ENCODE results near the gene NECTIN1.

The NECTIN1 gene

DNA sequence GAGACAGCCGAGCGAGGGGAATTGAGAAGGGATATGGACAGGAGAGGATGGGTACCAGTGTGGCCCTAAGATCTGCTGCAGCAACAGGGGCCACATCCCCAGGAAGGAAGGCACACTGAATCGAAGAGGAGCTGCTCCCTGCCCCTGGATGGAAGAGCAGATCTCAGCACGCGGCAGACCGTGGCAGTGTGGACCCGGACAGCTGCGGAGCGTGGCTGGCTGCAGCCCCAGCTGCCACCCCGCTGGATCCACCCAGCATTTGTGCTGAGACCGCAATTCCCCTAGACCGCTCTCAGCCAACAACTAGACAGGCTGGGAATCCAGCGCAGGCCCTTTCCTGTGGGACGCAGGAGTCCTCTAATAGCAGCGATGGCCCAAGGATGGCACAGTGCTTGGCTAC, 94.7 kb downstream of the NECTIN1 start:
- H3K27ac ChIP-seq (ENCODE audit: insufficient read depth, low read length, poor library complexity, severe bottlenecking) = no peak overlapping the region
- DNase-seq = no peak
- no peaks in the 10 kb centered on the region for H3K27me3 ChIP-seq (replicated peaks; ENCODE audit: control insufficient read depth, insufficient read depth, low read length, poor library complexity, severe bottlenecking)
- H3K36me3 ChIP-seq (ENCODE audit: control insufficient read depth, insufficient read depth, low read length) = no peaks in the 10 kb centered on the region
- H3K9me3 ChIP-seq (ENCODE audit: control insufficient read depth, low read length) = no peaks in the 10 kb centered on the region
- no peaks in the 10 kb centered on the region for H3K4me1 ChIP-seq (ENCODE audit: control insufficient read depth, insufficient read depth, low read length, poor library complexity, severe bottlenecking)
- H3K4me3 ChIP-seq (ENCODE audit: insufficient read depth, low read depth, low read length, poor library complexity, severe bottlenecking) = no peak overlapping the region

DNA sequence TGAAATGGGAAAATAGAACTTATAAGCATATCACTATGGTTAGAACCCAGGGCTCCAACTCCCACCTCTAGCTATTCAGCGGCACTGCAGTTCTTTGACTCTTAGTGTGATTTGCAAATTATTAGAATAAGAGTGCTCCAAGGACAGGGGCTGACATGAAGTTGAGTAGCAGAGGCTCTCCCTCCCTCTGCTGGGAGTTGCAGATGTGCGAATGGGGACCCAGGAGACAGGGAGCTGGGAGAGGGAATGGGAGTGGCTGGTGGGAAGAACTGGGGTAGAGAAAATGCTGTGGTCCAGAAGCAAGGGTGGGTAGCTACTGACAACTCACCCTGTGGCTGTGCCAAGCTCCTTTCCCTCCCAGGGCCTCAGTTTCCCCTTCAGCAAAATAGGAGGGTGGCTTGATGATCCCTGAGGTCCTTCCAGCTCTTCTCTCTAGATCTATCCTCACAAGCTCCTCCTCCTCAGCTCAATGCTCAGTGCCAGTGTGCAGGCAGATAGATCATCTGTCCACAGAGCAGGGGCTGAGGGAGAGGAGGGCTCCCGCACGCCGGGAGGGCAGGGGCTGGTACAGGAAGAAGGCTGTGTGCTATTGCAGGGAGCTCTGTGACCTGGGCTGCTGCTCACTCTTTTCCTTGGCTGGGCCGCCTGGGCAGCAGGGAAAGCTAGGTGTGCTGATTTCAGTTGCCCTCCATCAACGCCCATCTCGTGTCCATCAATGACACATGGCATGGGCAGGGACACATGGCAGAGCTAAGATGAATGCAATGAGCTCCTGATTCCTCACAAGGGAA, 99.0 kb downstream of the NECTIN1 start:
- Histone ChIP-seq H3K9me3 (ENCODE audit: control insufficient read depth, low read length) (no peaks in the 10 kb centered on the region), H3K36me3 (ENCODE audit: control insufficient read depth, insufficient read depth, low read length) (no peaks in the 10 kb centered on the region), H3K4me1 (ENCODE audit: control insufficient read depth, insufficient read depth, low read length, poor library complexity, severe bottlenecking) (no peaks in the 10 kb centered on the region), H3K4me3 (ENCODE audit: insufficient read depth, low read depth, low read length, poor library complexity, severe bottlenecking) (no peak overlapping the region), H3K27me3 (replicated peaks; ENCODE audit: control insufficient read depth, insufficient read depth, low read length, poor library complexity, severe bottlenecking) (no peaks in the 10 kb centered on the region), H3K27ac (ENCODE audit: insufficient read depth, low read length, poor library complexity, severe bottlenecking) (no peak overlapping the region)
- no peak for DNase-seq

DNA sequence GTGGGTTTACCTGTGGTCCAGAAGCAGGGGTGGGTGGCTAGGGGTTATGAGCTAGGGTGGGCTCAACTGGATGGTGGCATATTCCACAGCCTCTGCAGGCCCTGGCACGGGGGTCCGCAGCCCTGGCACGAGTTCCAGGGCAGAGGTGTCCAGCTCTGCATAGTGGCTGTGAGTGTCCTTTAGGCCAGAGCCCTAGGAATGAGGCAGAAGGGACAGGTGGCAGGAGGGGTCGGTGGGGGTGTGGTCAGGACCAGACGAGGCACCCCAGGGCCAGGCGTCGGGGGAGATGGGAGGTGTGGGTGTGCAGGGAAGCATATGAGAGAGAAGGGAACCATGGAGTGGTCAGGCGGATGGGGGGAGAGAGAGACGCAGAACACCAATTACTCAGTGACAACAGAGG, 99.9 kb downstream of the NECTIN1 start:
- Histone ChIP-seq H3K4me1 (ENCODE audit: control insufficient read depth, insufficient read depth, low read length, poor library complexity, severe bottlenecking) (no peaks in the 10 kb centered on the region), H3K27ac (ENCODE audit: insufficient read depth, low read length, poor library complexity, severe bottlenecking) (no peak overlapping the region), H3K9me3 (ENCODE audit: control insufficient read depth, low read length) (no peaks in the 10 kb centered on the region), H3K27me3 (replicated peaks; ENCODE audit: control insufficient read depth, insufficient read depth, low read length, poor library complexity, severe bottlenecking) (no peaks in the 10 kb centered on the region), H3K4me3 (ENCODE audit: insufficient read depth, low read depth, low read length, poor library complexity, severe bottlenecking) (no peak overlapping the region), H3K36me3 (ENCODE audit: control insufficient read depth, insufficient read depth, low read length) (no peaks in the 10 kb centered on the region)
- DNase-seq = no peak

DNA sequence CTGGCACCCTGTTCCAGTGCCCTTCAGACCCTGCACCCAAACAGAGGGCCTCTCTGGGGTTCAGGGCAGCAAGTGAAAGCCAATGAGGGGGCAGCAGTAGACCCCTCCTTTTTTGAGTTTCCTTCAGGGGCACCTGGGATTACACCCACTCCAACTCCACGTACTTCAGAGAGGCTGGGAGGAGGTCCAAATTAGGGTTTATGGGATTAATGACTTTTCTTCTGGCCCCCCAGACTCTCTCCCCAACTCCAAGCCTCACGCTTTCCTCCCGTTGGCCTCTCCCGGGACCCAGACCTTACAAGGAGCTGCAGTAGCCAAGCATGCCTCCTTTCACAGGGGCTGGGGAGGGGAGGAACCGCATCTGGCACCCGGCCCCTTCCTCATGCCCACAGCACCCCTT, 101.7 kb downstream of the NECTIN1 start:
- no peaks in the 10 kb centered on the region for H3K4me1 ChIP-seq (ENCODE audit: control insufficient read depth, insufficient read depth, low read length, poor library complexity, severe bottlenecking)
- no peak overlapping the region for H3K27ac ChIP-seq (ENCODE audit: insufficient read depth, low read length, poor library complexity, severe bottlenecking)
- no peak for DNase-seq
- H3K27me3 ChIP-seq (replicated peaks; ENCODE audit: control insufficient read depth, insufficient read depth, low read length, poor library complexity, severe bottlenecking) = no peaks in the 10 kb centered on the region
- H3K4me3 ChIP-seq (ENCODE audit: insufficient read depth, low read depth, low read length, poor library complexity, severe bottlenecking) = no peak overlapping the region
- no peaks in the 10 kb centered on the region for H3K9me3 ChIP-seq (ENCODE audit: control insufficient read depth, low read length)
- H3K36me3 ChIP-seq (ENCODE audit: control insufficient read depth, insufficient read depth, low read length) = no peaks in the 10 kb centered on the region

DNA sequence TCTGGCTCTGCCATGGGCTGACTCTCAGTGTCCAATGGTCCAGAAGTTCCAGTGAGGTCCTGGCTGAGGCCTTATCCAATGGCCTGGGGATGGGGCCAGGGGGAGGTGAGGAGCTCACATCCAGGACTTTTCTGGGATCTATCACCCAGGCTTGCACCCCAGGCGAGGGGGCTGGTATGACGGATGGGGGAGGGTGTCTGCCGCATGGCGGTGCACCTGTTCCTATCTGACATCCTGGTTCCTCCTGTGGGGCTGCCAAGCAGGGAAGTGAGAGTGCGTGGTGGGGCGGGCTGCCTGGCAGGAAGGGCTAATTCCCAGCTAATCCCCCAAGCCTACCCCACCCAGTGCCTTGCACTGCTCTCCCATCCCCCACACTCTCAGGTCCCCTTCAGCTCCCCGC, 102.1 kb downstream of the NECTIN1 start:
- Histone ChIP-seq H3K4me1 (ENCODE audit: control insufficient read depth, insufficient read depth, low read length, poor library complexity, severe bottlenecking) (no peaks in the 10 kb centered on the region), H3K27ac (ENCODE audit: insufficient read depth, low read length, poor library complexity, severe bottlenecking) (no peak overlapping the region), H3K27me3 (replicated peaks; ENCODE audit: control insufficient read depth, insufficient read depth, low read length, poor library complexity, severe bottlenecking) (no peaks in the 10 kb centered on the region)

DNA sequence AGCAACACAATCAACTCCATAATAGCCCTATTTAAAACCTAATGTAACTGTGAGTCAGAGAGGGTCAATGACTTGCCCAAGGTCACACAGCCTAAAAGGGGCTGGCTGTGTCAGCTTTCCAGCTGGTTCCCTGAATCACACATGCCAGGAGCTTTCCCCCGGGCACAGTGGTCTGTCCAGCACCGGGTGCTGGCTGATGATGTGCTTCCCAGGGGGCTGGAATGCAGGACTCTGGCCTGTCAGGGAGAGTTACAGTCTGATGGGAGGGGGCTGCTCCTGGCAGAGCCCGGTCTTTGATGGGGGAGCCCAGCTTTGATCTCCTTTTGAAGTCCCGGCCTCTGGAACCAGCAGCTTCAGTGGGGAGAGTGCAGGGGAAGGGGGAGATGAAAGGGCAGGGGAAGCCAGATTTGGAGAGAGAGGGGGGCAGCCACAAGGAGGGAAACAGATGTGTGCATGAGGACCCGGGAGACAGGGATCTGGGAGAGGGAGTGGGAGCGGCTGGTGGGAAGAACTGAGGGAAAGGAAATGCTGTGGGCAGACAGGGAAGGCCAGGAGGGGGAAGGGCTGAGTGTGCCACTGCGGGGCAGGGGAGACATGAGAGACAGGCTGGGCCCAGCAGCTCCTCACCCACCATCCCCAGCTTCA, 102.7 kb downstream of the NECTIN1 start:
- Histone ChIP-seq H3K36me3 (ENCODE audit: control insufficient read depth, insufficient read depth, low read length) (no peaks in the 10 kb centered on the region), H3K27ac (ENCODE audit: insufficient read depth, low read length, poor library complexity, severe bottlenecking) (no peak overlapping the region), H3K9me3 (ENCODE audit: control insufficient read depth, low read length) (no peaks in the 10 kb centered on the region), H3K4me1 (ENCODE audit: control insufficient read depth, insufficient read depth, low read length, poor library complexity, severe bottlenecking) (no peaks in the 10 kb centered on the region), H3K4me3 (ENCODE audit: insufficient read depth, low read depth, low read length, poor library complexity, severe bottlenecking) (no peak overlapping the region), H3K27me3 (replicated peaks; ENCODE audit: control insufficient read depth, insufficient read depth, low read length, poor library complexity, severe bottlenecking) (no peaks in the 10 kb centered on the region)
- no peak for DNase-seq

More for the DNA sequence above, 102.1 kb downstream of the NECTIN1 start:
- Histone ChIP-seq H3K4me3 (ENCODE audit: insufficient read depth, low read depth, low read length, poor library complexity, severe bottlenecking) (no peak overlapping the region), H3K9me3 (ENCODE audit: control insufficient read depth, low read length) (no peaks in the 10 kb centered on the region), H3K36me3 (ENCODE audit: control insufficient read depth, insufficient read depth, low read length) (no peaks in the 10 kb centered on the region)
- DNase-seq = no peak

DNA sequence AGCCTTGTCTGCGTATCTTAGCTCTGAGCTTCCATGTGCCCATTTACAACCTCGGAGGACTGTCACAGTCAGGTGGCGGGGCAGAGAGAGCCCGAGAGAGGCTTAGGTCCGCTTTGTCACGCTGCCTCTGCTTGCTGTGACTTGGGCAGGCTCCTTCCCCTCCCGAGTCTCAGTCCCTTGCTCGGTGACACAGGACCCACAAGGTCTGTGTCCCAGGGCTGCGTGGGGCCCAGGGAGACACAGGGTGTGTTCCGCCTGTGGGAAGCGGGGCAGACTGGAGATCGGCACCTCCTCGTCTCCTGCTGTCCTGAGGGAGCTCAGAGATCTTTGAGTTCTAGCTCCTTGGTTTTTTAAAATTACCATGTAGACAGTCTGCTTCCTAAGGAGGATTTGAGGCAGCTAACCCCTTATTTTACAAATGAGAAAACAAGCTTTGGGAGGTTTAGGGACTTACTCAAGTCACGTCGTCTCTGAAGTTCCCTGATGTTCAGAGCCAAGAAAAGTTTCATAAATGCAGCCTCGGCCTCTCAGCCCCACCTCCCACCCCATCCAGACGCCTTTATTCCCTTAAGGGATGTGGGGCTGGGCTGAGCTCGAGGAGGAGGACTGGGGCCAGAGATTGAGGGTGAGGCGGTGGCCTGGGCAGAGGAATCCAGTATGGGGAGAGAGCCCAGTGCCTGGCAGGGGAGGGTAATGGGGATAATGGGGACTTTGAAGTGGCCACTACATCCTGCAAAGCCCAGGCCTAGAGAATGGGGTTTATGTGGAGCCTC, 103.6 kb downstream of the NECTIN1 start:
- no peak for DNase-seq
- H3K27me3 ChIP-seq (replicated peaks; ENCODE audit: control insufficient read depth, insufficient read depth, low read length, poor library complexity, severe bottlenecking) = no peaks in the 10 kb centered on the region
- no peak overlapping the region for H3K4me3 ChIP-seq (ENCODE audit: insufficient read depth, low read depth, low read length, poor library complexity, severe bottlenecking)
- H3K36me3 ChIP-seq (ENCODE audit: control insufficient read depth, insufficient read depth, low read length) = no peaks in the 10 kb centered on the region
- H3K4me1 ChIP-seq (ENCODE audit: control insufficient read depth, insufficient read depth, low read length, poor library complexity, severe bottlenecking) = no peaks in the 10 kb centered on the region
- H3K27ac ChIP-seq (ENCODE audit: insufficient read depth, low read length, poor library complexity, severe bottlenecking) = no peak overlapping the region
- H3K9me3 ChIP-seq (ENCODE audit: control insufficient read depth, low read length) = no peaks in the 10 kb centered on the region

DNA sequence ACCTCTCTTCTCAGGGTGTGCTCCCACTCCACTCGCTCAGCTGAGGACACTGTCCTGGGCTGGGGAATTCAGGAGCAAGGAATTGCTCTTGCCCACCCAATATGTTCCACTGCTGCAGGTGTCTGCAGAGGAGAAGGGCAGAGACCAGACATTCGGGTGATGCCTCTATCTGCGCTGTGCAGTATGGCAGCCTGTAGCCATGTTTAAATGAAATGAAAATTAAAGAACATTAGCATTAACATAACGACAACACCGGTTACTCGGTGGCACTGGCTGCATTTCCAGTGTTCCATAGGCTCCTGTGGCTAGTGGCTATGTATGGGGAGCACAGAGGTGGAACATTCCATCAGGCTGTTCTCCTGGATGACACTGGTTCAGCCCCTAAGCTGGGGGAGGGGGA, 104.4 kb downstream of the NECTIN1 start:
- Histone ChIP-seq H3K36me3 (ENCODE audit: control insufficient read depth, insufficient read depth, low read length) (no peaks in the 10 kb centered on the region), H3K27ac (ENCODE audit: insufficient read depth, low read length, poor library complexity, severe bottlenecking) (no peak overlapping the region), H3K27me3 (replicated peaks; ENCODE audit: control insufficient read depth, insufficient read depth, low read length, poor library complexity, severe bottlenecking) (no peaks in the 10 kb centered on the region), H3K4me3 (ENCODE audit: insufficient read depth, low read depth, low read length, poor library complexity, severe bottlenecking) (no peak overlapping the region), H3K4me1 (ENCODE audit: control insufficient read depth, insufficient read depth, low read length, poor library complexity, severe bottlenecking) (no peaks in the 10 kb centered on the region), H3K9me3 (ENCODE audit: control insufficient read depth, low read length) (no peaks in the 10 kb centered on the region)
- no peak for DNase-seq

DNA sequence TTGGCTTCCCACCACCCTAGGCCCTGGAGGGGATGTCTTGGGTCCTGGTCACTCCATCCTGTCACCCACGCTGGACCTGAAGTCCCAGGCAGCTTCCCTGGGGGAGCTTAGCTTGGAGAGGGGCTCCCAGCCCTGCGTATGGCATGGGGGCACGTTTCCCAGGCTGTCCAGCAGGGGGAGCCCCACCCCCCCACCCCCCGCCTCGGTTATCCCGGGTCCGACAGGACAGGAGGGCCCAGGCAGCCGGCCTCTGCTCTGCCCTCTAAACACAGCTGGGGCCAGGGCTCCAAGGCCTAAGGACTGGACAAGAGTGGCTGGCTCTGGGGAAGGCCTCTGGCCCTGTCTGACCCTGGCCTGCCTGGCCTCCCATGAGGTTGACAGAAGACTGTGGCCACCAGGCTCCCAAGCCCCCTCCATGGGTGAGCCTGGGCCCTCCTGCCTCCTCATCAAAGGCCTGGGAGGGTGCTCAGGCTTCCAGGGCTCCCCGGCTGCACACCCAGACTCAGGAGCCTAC, 104.8 kb downstream of the NECTIN1 start:
- Histone ChIP-seq H3K4me3 (ENCODE audit: insufficient read depth, low read depth, low read length, poor library complexity, severe bottlenecking) (no peak overlapping the region), H3K27ac (ENCODE audit: insufficient read depth, low read length, poor library complexity, severe bottlenecking) (no peak overlapping the region), H3K4me1 (ENCODE audit: control insufficient read depth, insufficient read depth, low read length, poor library complexity, severe bottlenecking) (no peaks in the 10 kb centered on the region), H3K36me3 (ENCODE audit: control insufficient read depth, insufficient read depth, low read length) (no peaks in the 10 kb centered on the region), H3K27me3 (replicated peaks; ENCODE audit: control insufficient read depth, insufficient read depth, low read length, poor library complexity, severe bottlenecking) (no peaks in the 10 kb centered on the region), H3K9me3 (ENCODE audit: control insufficient read depth, low read length) (no peaks in the 10 kb centered on the region)
- DNase-seq = no peak

DNA sequence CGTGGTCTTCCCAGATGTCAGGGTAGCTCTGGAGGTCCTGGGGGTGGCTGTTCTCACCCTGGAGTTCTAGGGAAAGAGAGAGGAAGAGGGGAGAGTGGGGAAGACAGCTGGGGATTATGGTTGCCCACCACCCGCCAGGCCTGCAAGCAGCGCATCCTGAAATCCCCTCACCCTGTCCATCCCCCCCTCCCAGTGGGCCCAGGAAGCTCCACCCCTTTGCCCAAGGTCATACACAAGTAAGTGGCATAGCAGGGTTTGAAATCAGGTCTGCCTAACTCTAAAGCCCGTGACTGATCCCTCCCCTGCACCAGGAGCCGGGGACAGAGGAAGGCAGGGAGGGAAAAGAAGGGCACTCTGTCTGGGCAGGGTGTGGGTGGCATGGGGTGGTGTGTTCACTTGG, 105.3 kb downstream of the NECTIN1 start:
- no peaks in the 10 kb centered on the region for H3K9me3 ChIP-seq (ENCODE audit: control insufficient read depth, low read length)
- H3K27me3 ChIP-seq (replicated peaks; ENCODE audit: control insufficient read depth, insufficient read depth, low read length, poor library complexity, severe bottlenecking) = no peaks in the 10 kb centered on the region
- no peaks in the 10 kb centered on the region for H3K36me3 ChIP-seq (ENCODE audit: control insufficient read depth, insufficient read depth, low read length)
- H3K4me3 ChIP-seq (ENCODE audit: insufficient read depth, low read depth, low read length, poor library complexity, severe bottlenecking) = no peak overlapping the region
- H3K4me1 ChIP-seq (ENCODE audit: control insufficient read depth, insufficient read depth, low read length, poor library complexity, severe bottlenecking) = no peaks in the 10 kb centered on the region
- H3K27ac ChIP-seq (ENCODE audit: insufficient read depth, low read length, poor library complexity, severe bottlenecking) = no peak overlapping the region
- no peak for DNase-seq
